Gastroesophageal sphincter (tissue), 4 donors: Measurements from ENCODE around the gene PUS1. TPM values are rescaled to one million over a fixed set of nuclear protein-coding genes. Genes with fewer than 3 reads are reported as not detected.

Experiments used
- ATAC-seq: fragments of 150-250 bp; one replicate; pipeline ENCODE4 v1.9.1; 2016; ENCODE audit warnings: mild to moderate bottlenecking, moderate library complexity
- H3K27ac ChIP-seq, 4 donors: fragments of 200-600 bp; sonication (generic) in 3 of 4; 1 replicate in 3 of 4; 2 replicates in 1 of 4; pipeline ENCODE4 v1.5.1; 2016 to 2019
- H3K27me3 ChIP-seq: fragments of 200-600 bp; sonication (generic); one replicate; pipeline ENCODE4 v1.5.1; 2019
- H3K36me3 ChIP-seq, 2 donors: fragments of 200-600 bp; sonication (generic); one replicate each; pipeline ENCODE4 v1.5.1; 2019; ENCODE audit warnings: control low read depth in 1 of 2
- H3K4me1 ChIP-seq, 3 donors: fragments of 200-600 bp; sonication (generic); 1 replicate in 2 of 3; 2 replicates in 1 of 3; pipeline ENCODE4 v1.5.1; 2016 to 2019; ENCODE audit warnings: control low read depth in 2 of 3
- H3K4me3 ChIP-seq, 2 donors: fragments of 200-600 bp; sonication (generic); one replicate each; pipeline ENCODE4 v1.5.1; 2019; ENCODE audit warnings: mild to moderate bottlenecking in 1 of 2, moderate library complexity in 1 of 2
- H3K9me3 ChIP-seq, 3 donors: fragments of 200-600 bp; sonication (generic); one replicate each; pipeline ENCODE4 v1.5.1; 2017 to 2019; ENCODE audit warnings: control low read depth in 2 of 3
- CTCF ChIP-seq, 4 experiments: fragments of 200-600 bp in 2 of 4; fragments of 450-650 bp in 2 of 4; sonication (generic) in 1 of 4; IDR thresholded peaks; one replicate each; pipeline ENCODE4 v1.5.1; 2017 to 2019; ENCODE audit warnings: antibody characterized with exemption in 4 of 4, mild to moderate bottlenecking in 2 of 4, moderate library complexity in 2 of 4
- EP300 ChIP-seq: sonication (generic); formaldehyde crosslinking; IDR thresholded peaks from one replicate; pipeline ENCODE4 v1.6.1; 2017; ENCODE audit warnings: antibody characterized with exemption, mild to moderate bottlenecking
- POLR2A ChIP-seq, 2 donors: fragments of 450-650 bp; IDR thresholded peaks; one replicate each; pipeline ENCODE4 v1.6.1; 2017; ENCODE audit warnings: antibody characterized with exemption in 2 of 2, mild to moderate bottlenecking in 2 of 2, moderate library complexity in 1 of 2
- POLR2AphosphoS5 ChIP-seq: sonication (generic); formaldehyde crosslinking; IDR thresholded peaks from one replicate; pipeline ENCODE4 v1.6.1; 2017; ENCODE audit warnings: antibody characterized with exemption
- WGBS, 2 donors: methylation state at CpG; one replicate each; pipeline ENCODE4 v1.1.5; 2018; ENCODE audit warnings: low coverage in 1 of 2; 5-methylcytosine and 5-hydroxymethylcytosine counted together
- total RNA-seq, 4 donors: library from RNA; depleted of rRNA; stranded (reverse); fragments of >200 nt; gene quantifications; one replicate each; pipeline ENCODE4 v1.1.0, GENCODE V29; 2016

PUS1 gene
- total RNA-seq, 4 donors from 2014 or later: 7.2 to 28.2 (median 13.1) TPM

DNA sequence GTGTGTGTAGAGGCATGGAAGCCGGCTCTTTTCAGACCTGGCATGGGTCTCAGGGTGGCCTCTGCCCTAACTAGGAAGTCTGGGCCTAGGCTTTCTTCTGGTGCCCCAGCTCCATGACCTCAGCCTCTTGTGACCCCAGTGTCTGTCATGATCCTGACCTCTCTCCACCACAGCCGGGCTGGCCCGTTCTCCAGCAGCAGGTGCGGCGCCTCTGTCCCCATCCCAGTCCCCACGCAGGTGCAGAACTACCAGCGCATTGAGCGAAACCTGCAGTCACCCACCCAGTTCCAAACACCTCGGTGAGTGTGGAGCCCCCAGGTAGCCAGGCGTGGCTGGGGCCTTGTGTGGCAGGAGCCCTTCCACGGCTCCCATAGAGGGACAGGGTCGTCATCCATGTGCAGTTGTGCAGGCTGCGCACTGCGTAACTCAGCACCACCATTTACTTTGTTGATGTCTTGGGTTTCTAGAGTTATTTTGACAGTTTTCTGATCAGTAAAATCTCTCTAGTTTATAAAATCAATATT lies 14.8 kb upstream of the PUS1 start:
- 98 to 100% methylated on average over 2 to 7 of the region's 14 CpGs for WGBS, 2 donors
- Histone ChIP-seq H3K9me3 (no peaks in the 10 kb centered on the region), H3K4me1 (peaks cover 0 to 19% (median 13%) of the 10 kb centered on the region in 3 donors), H3K36me3 (peaks cover 0 to 96% of the 10 kb centered on the region in 2 donors), H3K4me3 (no peak overlapping the region), H3K27me3 (no peaks in the 10 kb centered on the region), H3K27ac (no peak overlapping the region)
- TF ChIP-seq EP300 (no peak), POLR2A (IDR thresholded peaks at IDR 0.05) (no peak), POLR2AphosphoS5 (no peak), CTCF (IDR thresholded peaks at IDR 0.05) (no peak)
- no peak for ATAC-seq

DNA sequence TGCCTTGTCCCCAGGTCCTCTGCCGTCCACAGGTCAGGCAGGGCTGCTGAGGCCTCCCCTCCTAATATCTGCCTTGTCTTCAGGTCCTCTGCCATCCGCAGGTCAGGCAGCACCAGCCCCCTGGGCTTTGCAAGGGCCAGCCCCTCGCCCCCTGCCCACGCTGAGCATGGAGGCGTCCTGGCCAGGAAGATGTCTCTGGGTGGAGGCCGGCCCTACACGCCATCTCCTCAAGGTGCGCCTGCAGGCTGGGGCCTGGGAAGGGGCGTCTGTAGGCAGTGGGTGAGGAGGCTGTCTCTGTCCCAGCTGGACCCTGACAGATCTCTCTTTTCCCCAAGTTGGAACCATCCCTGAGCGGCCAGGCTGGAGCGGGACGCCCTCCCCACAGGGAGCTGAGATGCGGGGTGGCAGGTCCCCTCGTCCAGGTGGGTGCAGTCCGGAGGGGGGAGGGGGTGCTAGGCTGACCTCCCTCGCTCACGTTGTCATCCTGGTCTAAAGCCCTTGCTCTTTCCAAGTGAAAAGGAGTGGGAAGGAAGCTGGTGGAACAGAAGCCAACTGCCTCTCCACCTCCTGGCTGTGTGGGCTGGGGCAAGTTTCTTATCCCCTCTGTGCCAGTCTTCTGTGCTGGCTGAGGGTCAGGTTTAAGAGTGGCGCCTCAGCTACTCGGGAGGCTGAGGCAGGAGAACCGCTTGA lies 13.9 kb upstream of the PUS1 start:
- peaks cover 0 to 19% (median 13%) of the 10 kb centered on the region in 3 donors for H3K4me1 ChIP-seq
- H3K27me3 ChIP-seq: no peaks in the 10 kb centered on the region
- WGBS, 2 donors: 72% methylated on average over 5 of the region's 20 CpGs; no CpG with 5 or more reads in 1 of the 2 donors
- ATAC-seq: no peak
- H3K36me3 ChIP-seq: peaks cover 0 to 96% of the 10 kb centered on the region in 2 donors
- H3K4me3 ChIP-seq: no peak overlapping the region
- TF ChIP-seq EP300 (no peak), CTCF (IDR thresholded peaks at IDR 0.05) (no peak), POLR2AphosphoS5 (no peak), POLR2A (IDR thresholded peaks at IDR 0.05) (no peak)
- H3K9me3 ChIP-seq: no peaks in the 10 kb centered on the region
- H3K27ac ChIP-seq: no peak overlapping the region

- TF ChIP-seq EP300 (no peak), POLR2AphosphoS5 (no peak), POLR2A (IDR thresholded peaks at IDR 0.05) (no peak), CTCF (IDR thresholded peaks at IDR 0.05) (no peak)
- Histone ChIP-seq H3K4me1 (peaks cover 0 to 19% (median 13%) of the 10 kb centered on the region in 3 donors), H3K4me3 (no peak overlapping the region), H3K36me3 (peaks cover 0 to 96% of the 10 kb centered on the region in 2 donors), H3K9me3 (no peaks in the 10 kb centered on the region), H3K27ac (no peak overlapping the region), H3K27me3 (no peaks in the 10 kb centered on the region)
- 100% methylated on average over 1 of the region's 21 CpGs; no CpG with 5 or more reads in 1 of the 2 donors for WGBS, 2 donors
- ATAC-seq: no peak
Measured at GRCh38 chr12:131915823-131916222, 13.3 kb upstream of the PUS1 start.

- no peak for TF ChIP-seq EP300
- no peak for TF ChIP-seq POLR2AphosphoS5
- no peak for TF ChIP-seq POLR2A (IDR thresholded peaks at IDR 0.05)
- no peak for TF ChIP-seq CTCF (IDR thresholded peaks at IDR 0.05)
- Histone ChIP-seq H3K4me1 (peaks cover 0 to 17% (median 13%) of the 10 kb centered on the region in 3 donors), H3K36me3 (peaks cover 0 to 96% of the 10 kb centered on the region in 2 donors), H3K27ac (peak overlapping the region in 1 of 4 donors; percentile 27), H3K9me3 (no peaks in the 10 kb centered on the region), H3K27me3 (no peaks in the 10 kb centered on the region), H3K4me3 (no peak overlapping the region)
- WGBS, 2 donors: 90% methylated on average over 10 of the region's 36 CpGs; no CpG with 5 or more reads in 1 of the 2 donors
- ATAC-seq: no peak
Measured at GRCh38 chr12:131916306-131917138, 12.6 kb upstream of the PUS1 start.
